Measurements from ENCODE around the gene PPP1R2C.

Gene PPP1R2C

GRCh38 chrX:42778096-42778495, at the start of gene PPP1R2C:
TSS of gene PPP1R2C (minus strand) at chrX:42778163. CDS start at chrX:42778079, 84 bp downstream.
- no peak for TF ChIP-seq CTCF (conservative IDR thresholded peaks at IDR 0.05; ENCODE audit: control insufficient read depth, insufficient read depth, low read depth, low read length)
- H3K4me3 ChIP-seq (ENCODE audit: control insufficient read depth, low read depth, low read length): no peak within 1 kb of the TSS
- DNase-seq (ENCODE audit: low read depth): no peak

GRCh38 chrX:42825201-42825600, 47.2 kb upstream of the PPP1R2C start:
- no peak for TF ChIP-seq CTCF (conservative IDR thresholded peaks at IDR 0.05; ENCODE audit: control insufficient read depth, insufficient read depth, low read depth, low read length)
- no peak for DNase-seq (ENCODE audit: low read depth)
- no peak overlapping the region for H3K4me3 ChIP-seq (ENCODE audit: control insufficient read depth, low read depth, low read length)

GRCh38 chrX:42824541-42824940, 46.6 kb upstream of the PPP1R2C start:
- TF ChIP-seq CTCF (conservative IDR thresholded peaks at IDR 0.05; ENCODE audit: control insufficient read depth, insufficient read depth, low read depth, low read length): no peak
- DNase-seq (ENCODE audit: low read depth): peak; percentile 4

GRCh38 chrX:42823443-42823842, 45.5 kb upstream of the PPP1R2C start:
- DNase-seq (ENCODE audit: low read depth): no peak
- TF ChIP-seq CTCF (conservative IDR thresholded peaks at IDR 0.05; ENCODE audit: control insufficient read depth, insufficient read depth, low read depth, low read length): no peak
- H3K4me3 ChIP-seq (ENCODE audit: control insufficient read depth, low read depth, low read length): no peak overlapping the region

More at GRCh38 chrX:42824541-42824940, 46.6 kb upstream of the PPP1R2C start:
- H3K4me3 ChIP-seq (ENCODE audit: control insufficient read depth, low read depth, low read length): no peak overlapping the region

GRCh38 chrX:42821803-42822443, 44.0 kb upstream of the PPP1R2C start:
- peak; percentile 41 for DNase-seq (ENCODE audit: low read depth)
- no peak overlapping the region for H3K4me3 ChIP-seq (ENCODE audit: control insufficient read depth, low read depth, low read length)
- TF ChIP-seq CTCF (conservative IDR thresholded peaks at IDR 0.05; ENCODE audit: control insufficient read depth, insufficient read depth, low read depth, low read length): no peak

GRCh38 chrX:42818151-42818921, 40.4 kb upstream of the PPP1R2C start:
- no peak for DNase-seq (ENCODE audit: low read depth)
- no peak overlapping the region for H3K4me3 ChIP-seq (ENCODE audit: control insufficient read depth, low read depth, low read length)
- TF ChIP-seq CTCF (conservative IDR thresholded peaks at IDR 0.05; ENCODE audit: control insufficient read depth, insufficient read depth, low read depth, low read length): no peak

All from fibroblast of mammary gland (primary cell).